BLaER1 treated with 17β-estradiol and CSF1 and Interleukin-3, amounts not matched to agents 10 nM and 100 nM (cell line): ENCODE data around the gene JMJD1C.

Experiments used
- H3K27ac ChIP-seq, 11 experiments: shearing (Covaris generic); formaldehyde crosslinking; 2 replicates each; pipeline ENCODE4 v1.8.1; 2022
- H3K27me3 ChIP-seq, 11 experiments: shearing (Covaris generic); formaldehyde crosslinking; 2 replicates each; pipeline ENCODE4 v1.8.1; 2022
- H3K36me3 ChIP-seq, 11 experiments: shearing (Covaris generic); formaldehyde crosslinking; 2 replicates each; pipeline ENCODE4 v1.8.1; 2022
- H3K4me1 ChIP-seq, 10 experiments: shearing (Covaris generic); formaldehyde crosslinking; 2 replicates each; pipeline ENCODE4 v1.8.1; 2022
- H3K4me2 ChIP-seq, 11 experiments: shearing (Covaris generic); formaldehyde crosslinking; 2 replicates each; pipeline ENCODE4 v1.8.1; 2022
- H3K4me3 ChIP-seq, 10 experiments: shearing (Covaris generic); formaldehyde crosslinking; 2 replicates each; pipeline ENCODE4 v1.8.1; 2022
- H3K9ac ChIP-seq, 11 experiments: shearing (Covaris generic); formaldehyde crosslinking; 2 replicates each; pipeline ENCODE4 v1.8.1; 2022
- H3K9me3 ChIP-seq, 11 experiments: shearing (Covaris generic); formaldehyde crosslinking; replicated peaks in 1 of 11; 2 replicates each; pipeline ENCODE4 v1.8.1; 2022
- H4K20me1 ChIP-seq, 11 experiments: shearing (Covaris generic); formaldehyde crosslinking; 2 replicates each; pipeline ENCODE4 v1.8.1; 2022
- Cebpa-rat ChIP-seq, 11 experiments: shearing (Covaris generic); IDR thresholded peaks; 2 replicates each; pipeline ENCODE4 v1.8.1; 2022

Gene JMJD1C

GRCh38 chr10:63262430-63263073 is 203.2 kb downstream of the JMJD1C start:
- Histone ChIP-seq H3K4me3 (peak overlapping the region; percentile 24 to 55 (median 41); a peak in 16 of 20 replicates), H3K27ac (peak overlapping the region; percentile 11 to 94 (median 90); a peak in 21 of 22 replicates), H4K20me1 (peaks cover 0 to 31% (median 5%) of the 10 kb centered on the region in 11 experiments; a peak in 6 of 22 replicates), H3K27me3 (no peaks in the 10 kb centered on the region), H3K9ac (peak overlapping the region; percentile 38 to 79 (median 71); a peak in 20 of 22 replicates), H3K4me1 (peaks cover 49 to 71% (median 62%) of the 10 kb centered on the region in 10 experiments), H3K36me3 (peaks cover 0 to 60% (median 29%) of the 10 kb centered on the region in 11 experiments; a peak in 17 of 22 replicates), H3K4me2 (peak overlapping the region; percentile 57 to 96 (median 87)), H3K9me3 (no peaks in the 10 kb centered on the region)
- no peak for TF ChIP-seq Cebpa-rat (IDR thresholded peaks at IDR 0.05)

GRCh38 chr10:63261496-63261895 is 204.3 kb downstream of the JMJD1C start:
- Histone ChIP-seq H3K4me1 (peaks cover 59 to 81% (median 73%) of the 10 kb centered on the region in 10 experiments), H3K9ac (peak overlapping the region; percentile 36 to 83 (median 75); a peak in 20 of 22 replicates), H3K4me3 (peak overlapping the region in 9 of 10 experiments; percentile 29 to 64 (median 51); a peak in 15 of 20 replicates), H3K36me3 (peaks cover 0 to 69% (median 37%) of the 10 kb centered on the region in 11 experiments; a peak in 17 of 22 replicates), H3K4me2 (peak overlapping the region; percentile 76 to 96 (median 88)), H3K9me3 (no peaks in the 10 kb centered on the region), H4K20me1 (peaks cover 0 to 21% (median 2%) of the 10 kb centered on the region in 11 experiments; a peak in 6 of 22 replicates), H3K27ac (peak overlapping the region; percentile 67 to 94 (median 90); a peak in 21 of 22 replicates), H3K27me3 (no peaks in the 10 kb centered on the region)
- no peak for TF ChIP-seq Cebpa-rat (IDR thresholded peaks at IDR 0.05)

DNA sequence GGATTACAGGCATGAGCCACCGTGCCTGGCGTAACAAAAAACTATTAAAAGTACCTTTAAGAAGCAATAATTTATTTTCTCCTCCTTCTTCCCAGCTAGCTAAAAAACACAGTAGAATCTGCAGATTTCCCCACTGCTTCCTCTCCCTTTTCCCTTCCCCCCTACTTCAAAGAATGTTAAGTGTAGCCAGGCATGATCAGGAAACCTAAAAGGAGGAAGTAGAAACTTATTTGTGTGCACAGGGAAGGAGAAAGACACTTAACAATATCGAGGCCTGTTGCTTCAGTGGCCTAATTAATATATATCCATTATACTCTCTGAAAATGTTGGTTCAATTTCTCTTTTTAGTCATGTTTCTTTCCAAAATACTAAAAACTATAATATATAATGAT is 204.9 kb downstream of the JMJD1C start:
- peaks cover 60 to 88% (median 77%) of the 10 kb centered on the region in 10 experiments for H3K4me1 ChIP-seq
- no peak; a peak in 1 of 22 replicates for TF ChIP-seq Cebpa-rat (IDR thresholded peaks at IDR 0.05)
- peak overlapping the region; percentile 67 to 94 (median 90); a peak in 21 of 22 replicates for H3K27ac ChIP-seq
- H3K9me3 ChIP-seq, result no peaks in the 10 kb centered on the region
- H3K36me3 ChIP-seq, result peaks cover 0 to 69% (median 37%) of the 10 kb centered on the region in 11 experiments; a peak in 17 of 22 replicates
- H3K9ac ChIP-seq, result peak overlapping the region; percentile 69 to 83 (median 75); a peak in 21 of 22 replicates
- peak overlapping the region; percentile 37 to 64 (median 50); a peak in 18 of 20 replicates for H3K4me3 ChIP-seq
- no peaks in the 10 kb centered on the region for H3K27me3 ChIP-seq
- peak overlapping the region; percentile 76 to 96 (median 88) for H3K4me2 ChIP-seq
- peaks cover 0 to 20% (median 0%) of the 10 kb centered on the region in 11 experiments; a peak in 5 of 22 replicates for H4K20me1 ChIP-seq

DNA sequence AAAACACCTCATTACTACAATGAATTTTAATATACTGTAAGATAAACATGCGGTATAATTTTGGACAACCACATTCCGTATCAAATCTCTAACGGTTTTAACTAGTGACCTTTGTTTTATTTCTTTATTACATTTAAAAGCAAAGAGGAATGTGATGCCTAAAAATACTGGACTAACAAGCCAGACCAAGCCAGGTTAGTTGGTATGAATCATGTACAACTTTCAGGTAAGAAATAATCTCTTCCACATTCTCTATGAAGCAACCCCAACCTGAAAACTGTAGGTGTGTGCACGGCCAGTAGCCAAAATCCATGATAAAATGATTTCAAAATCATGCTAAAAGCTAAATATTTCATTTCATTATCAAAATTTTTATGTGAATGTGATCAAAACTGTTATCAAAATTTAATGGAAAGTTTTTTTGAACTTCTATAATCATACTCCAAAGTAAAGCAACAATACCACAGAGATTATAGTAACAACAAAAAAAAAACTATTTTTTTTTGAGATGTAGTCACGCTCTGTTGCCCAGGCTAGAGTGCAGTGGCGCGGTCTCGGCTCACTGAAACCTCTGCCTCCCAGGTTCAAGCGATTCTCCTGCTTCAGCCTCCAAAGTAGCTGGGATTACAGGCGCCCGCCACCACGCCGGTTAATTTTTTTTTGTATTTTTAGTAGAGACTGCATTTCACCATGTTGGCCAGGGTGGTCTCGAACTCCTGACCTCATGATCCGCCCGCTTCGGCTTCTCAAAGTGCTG is 205.5 kb downstream of the JMJD1C start:
- Histone ChIP-seq H3K9ac (peak overlapping the region; percentile 69 to 83 (median 75); a peak in 21 of 22 replicates), H3K36me3 (peaks cover 0 to 71% (median 39%) of the 10 kb centered on the region in 11 experiments; a peak in 19 of 22 replicates), H3K27ac (peak overlapping the region; percentile 67 to 94 (median 90); a peak in 21 of 22 replicates), H3K4me3 (peak overlapping the region; percentile 37 to 64 (median 50); a peak in 19 of 20 replicates), H3K4me2 (peak overlapping the region; percentile 76 to 96 (median 88)), H3K4me1 (peaks cover 62 to 93% (median 83%) of the 10 kb centered on the region in 10 experiments), H4K20me1 (peaks cover 0 to 20% (median 0%) of the 10 kb centered on the region in 11 experiments; a peak in 5 of 22 replicates), H3K27me3 (no peaks in the 10 kb centered on the region), H3K9me3 (no peaks in the 10 kb centered on the region)
- TF ChIP-seq Cebpa-rat (IDR thresholded peaks at IDR 0.05), result no peak

DNA sequence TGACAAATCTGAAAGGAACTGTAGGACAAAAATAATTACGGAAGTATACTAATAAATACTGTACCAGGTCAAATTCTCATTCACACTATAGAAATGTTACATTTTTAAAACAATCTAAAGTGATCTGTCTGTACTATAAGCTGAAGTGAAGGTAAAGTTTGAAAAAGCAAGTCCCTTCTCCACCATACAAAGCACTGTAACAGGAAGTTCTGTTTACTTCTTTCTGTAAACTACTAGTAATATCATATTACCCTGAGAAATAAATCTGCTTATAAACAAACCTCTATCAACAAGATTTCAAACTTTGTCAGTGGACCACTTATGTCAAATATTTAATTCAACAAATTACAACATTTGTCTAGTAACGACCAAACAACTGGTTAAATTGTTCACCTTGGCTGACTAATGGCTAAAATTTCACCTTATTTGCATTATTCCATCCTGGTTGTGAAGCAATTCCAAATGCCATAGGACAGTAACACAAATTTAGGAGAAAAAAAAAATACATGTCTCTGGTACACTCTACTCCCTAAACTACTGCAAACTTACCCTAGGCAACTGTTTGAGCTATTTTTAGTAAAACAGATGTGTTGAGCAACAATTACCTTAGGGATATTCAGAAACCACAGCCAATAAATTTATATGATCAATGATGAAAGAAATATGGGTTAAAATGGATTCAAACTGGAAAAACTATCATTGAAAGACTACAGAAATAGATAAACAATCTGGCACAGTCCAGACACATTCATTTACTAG is 206.7 kb downstream of the JMJD1C start:
- peak overlapping the region; percentile 58 to 94 (median 90); a peak in 21 of 22 replicates for H3K27ac ChIP-seq
- H3K9ac ChIP-seq, result peak overlapping the region in 6 of 11 experiments; percentile 32 to 83 (median 76); a peak in 7 of 22 replicates
- peaks cover 0 to 82% (median 51%) of the 10 kb centered on the region in 11 experiments; a peak in 20 of 22 replicates for H3K36me3 ChIP-seq
- H3K27me3 ChIP-seq, result no peaks in the 10 kb centered on the region
- H3K4me1 ChIP-seq, result peaks cover 74 to 97% (median 91%) of the 10 kb centered on the region in 10 experiments
- peaks cover 0 to 8% (median 0%) of the 10 kb centered on the region in 11 experiments; a peak in 3 of 22 replicates for H3K9me3 ChIP-seq
- H3K4me2 ChIP-seq, result peak overlapping the region; percentile 76 to 96 (median 88)
- peak overlapping the region in 8 of 10 experiments; percentile 10 to 64 (median 50); a peak in 9 of 20 replicates for H3K4me3 ChIP-seq
- H4K20me1 ChIP-seq, result peaks cover 0 to 13% (median 0%) of the 10 kb centered on the region in 11 experiments; a peak in 3 of 22 replicates
- no peak for TF ChIP-seq Cebpa-rat (IDR thresholded peaks at IDR 0.05)

- H3K4me1 ChIP-seq, result peaks cover 68 to 98% (median 92%) of the 10 kb centered on the region in 10 experiments
- peak overlapping the region; percentile 58 to 94 (median 90); a peak in 20 of 22 replicates for H3K27ac ChIP-seq
- H3K4me2 ChIP-seq, result peak overlapping the region; percentile 76 to 96 (median 88); a peak in 18 of 22 replicates
- peaks cover 0 to 84% (median 60%) of the 10 kb centered on the region in 11 experiments; a peak in 20 of 22 replicates for H3K36me3 ChIP-seq
- H4K20me1 ChIP-seq, result peaks cover 0 to 10% (median under 1%) of the 10 kb centered on the region in 11 experiments; a peak in 6 of 22 replicates
- H3K9me3 ChIP-seq, result peaks cover 0 to 13% (median 4%) of the 10 kb centered on the region in 11 experiments; a peak in 6 of 22 replicates
- no peaks in the 10 kb centered on the region for H3K27me3 ChIP-seq
- peak overlapping the region in 3 of 11 experiments; percentile 54 to 81 (median 75); a peak in 4 of 22 replicates for H3K9ac ChIP-seq
- TF ChIP-seq Cebpa-rat (IDR thresholded peaks at IDR 0.05), result no peak
- H3K4me3 ChIP-seq, result no peak overlapping the region
Observed at GRCh38 chr10:63257778-63258177, 208.0 kb downstream of the JMJD1C start.

GRCh38 chr10:63256009-63256773 is 209.6 kb downstream of the JMJD1C start:
- H4K20me1 ChIP-seq, result peaks cover 0 to 23% (median 16%) of the 10 kb centered on the region in 11 experiments; a peak in 10 of 22 replicates
- peak overlapping the region; percentile 65 to 94 (median 90); a peak in 21 of 22 replicates for H3K27ac ChIP-seq
- H3K9me3 ChIP-seq, result peaks cover 0 to 19% (median 4%) of the 10 kb centered on the region in 11 experiments; a peak in 6 of 22 replicates
- H3K9ac ChIP-seq, result peak overlapping the region; percentile 8 to 81 (median 63); a peak in 19 of 22 replicates
- H3K27me3 ChIP-seq, result no peaks in the 10 kb centered on the region
- H3K4me1 ChIP-seq, result peaks cover 53 to 96% (median 85%) of the 10 kb centered on the region in 10 experiments
- peaks cover 0 to 85% (median 70%) of the 10 kb centered on the region in 11 experiments; a peak in 20 of 22 replicates for H3K36me3 ChIP-seq
- H3K4me3 ChIP-seq, result peak overlapping the region in 8 of 10 experiments; percentile 23 to 61 (median 33); a peak in 11 of 20 replicates
- TF ChIP-seq Cebpa-rat (IDR thresholded peaks at IDR 0.05), result peak in 3 of 11 experiments; percentile 12 to 65 (median 50); a peak in 4 of 22 replicates
- H3K4me2 ChIP-seq, result peak overlapping the region; percentile 57 to 96 (median 87)
